IMR-90 (cell line): ENCODE data around the gene NTF3. TPM values are rescaled to one million over a fixed set of nuclear protein-coding genes. Genes with fewer than 3 reads are reported as not detected.

Experiments
- ATAC-seq: fragments of 200-7000 bp; cut with Tn5 transposase; 2 replicates; pipeline ENCODE4 v1.9.1; 2020; ENCODE audit warnings: low read depth, mild to moderate bottlenecking, moderate library complexity
- BruUV-seq: library from RNA; stranded (reverse); fragments of 400-500 nt; replicated peaks from 2 replicates; lab custom pipeline; 2021; lab: Mats Ljungman, UMichigan
- CTCF ChIA-PET: fragments of 300-600 bp; formaldehyde crosslinking; extraction: SDS; loops from one replicate; lab custom pipeline; 2021; ENCODE audit warnings: antibody characterized with exemption; lab: Yijun Ruan, JAX
- POLR2A ChIA-PET: fragments of 300-600 bp; sonication (Branson Sonifier 250); formaldehyde crosslinking; loops from one replicate; lab custom pipeline; 2022; ENCODE audit warnings: antibody characterized with exemption; ENCODE audit not compliant: unreplicated experiment; lab: Charles Lee
- DNase-seq: peaks from one replicate; pipeline ENCODE4 v3.0.0; 2013
- H2AFZ ChIP-seq: replicated peaks from 2 replicates; pipeline ENCODE3; 2013; ENCODE audit warnings: low read length, mild to moderate bottlenecking; ENCODE audit not compliant: poor library complexity
- H2AK5ac ChIP-seq: 2 replicates; pipeline ENCODE4 v1.6.1; 2013; ENCODE audit warnings: low read depth, low read length, inconsistent platforms
- H2AK9ac ChIP-seq: replicated peaks from 2 replicates; pipeline ENCODE3; 2013; ENCODE audit warnings: mild to moderate bottlenecking, low read depth, low read length, moderate library complexity; ENCODE audit not compliant: poor library complexity
- H2BK120ac ChIP-seq: 2 replicates; pipeline ENCODE4 v1.6.1; 2013; ENCODE audit warnings: low read depth, low read length, inconsistent platforms
- H2BK15ac ChIP-seq: 3 replicates; pipeline ENCODE4 v1.6.1; 2013; ENCODE audit warnings: low read depth, low read length, inconsistent platforms
- H2BK20ac ChIP-seq: 2 replicates; pipeline ENCODE4 v1.6.1; 2013; ENCODE audit warnings: low read depth, mild to moderate bottlenecking, inconsistent platforms, low read length, moderate library complexity
- H2BK5ac ChIP-seq: 2 replicates; pipeline ENCODE4 v1.6.1; 2013; ENCODE audit warnings: mild to moderate bottlenecking, low read depth, low read length, inconsistent platforms; ENCODE audit not compliant: poor library complexity, severe bottlenecking
- H3K14ac ChIP-seq: replicated peaks from 2 replicates; pipeline ENCODE4 v1.6.1; 2013; ENCODE audit warnings: low read depth, low read length, inconsistent platforms
- H3K18ac ChIP-seq: 2 replicates; pipeline ENCODE4 v1.6.1; 2013; ENCODE audit warnings: low read depth, low read length, control low read depth
- H3K23ac ChIP-seq: 2 replicates; pipeline ENCODE4 v1.6.1; 2013; ENCODE audit warnings: low read depth, low read length, inconsistent platforms
- H3K27ac ChIP-seq: 2 replicates; pipeline ENCODE4 v1.5.1; 2013; ENCODE audit warnings: mild to moderate bottlenecking, control low read depth, low read length; ENCODE audit not compliant: insufficient read depth
- H3K27me3 ChIP-seq: 2 replicates; pipeline ENCODE4 v1.6.1; 2013; ENCODE audit warnings: low read length; ENCODE audit not compliant: control insufficient read depth, insufficient read depth
- H3K36me3 ChIP-seq: 2 replicates; pipeline ENCODE4 v1.6.1; 2013; ENCODE audit warnings: low read length, mixed read lengths; ENCODE audit not compliant: control insufficient read depth, insufficient read depth
- H3K4ac ChIP-seq: 2 replicates; pipeline ENCODE4 v1.6.1; 2013; ENCODE audit warnings: low read depth, low read length, inconsistent platforms
- H3K4me1 ChIP-seq: 2 replicates; pipeline ENCODE4 v1.6.1; 2013; ENCODE audit warnings: low read length, mixed read lengths; ENCODE audit not compliant: control insufficient read depth, insufficient read depth
- H3K4me2 ChIP-seq: 2 replicates; pipeline ENCODE4 v1.6.1; 2013; ENCODE audit warnings: low read depth, mild to moderate bottlenecking, control low read depth, low read length, moderate library complexity
- H3K4me3 ChIP-seq: 2 replicates; pipeline ENCODE4 v1.5.1; 2013; ENCODE audit warnings: low read depth, mild to moderate bottlenecking, control low read depth, low read length, moderate library complexity; ENCODE audit not compliant: insufficient read depth
- H3K56ac ChIP-seq: 2 replicates; pipeline ENCODE4 v1.6.1; 2013; ENCODE audit warnings: low read length, inconsistent platforms; ENCODE audit not compliant: insufficient read depth; ENCODE audit errors: extremely low read depth
- H3K79me1 ChIP-seq, 2 experiments: 2 replicates each; pipeline ENCODE4 v1.6.1; 2013; ENCODE audit warnings: low read length in 2 of 2, inconsistent platforms in 1 of 2, low read depth in 1 of 2
- H3K9ac ChIP-seq: 2 replicates; pipeline ENCODE4 v1.6.1; 2013; ENCODE audit warnings: low read depth, low read length, control low read depth
- H3K9me1 ChIP-seq: 2 replicates; pipeline ENCODE4 v1.6.1; 2013; ENCODE audit warnings: low read length, inconsistent platforms; ENCODE audit not compliant: insufficient read depth
- H3K9me3 ChIP-seq: 2 replicates; pipeline ENCODE4 v1.6.1; 2013; ENCODE audit warnings: low read length; ENCODE audit not compliant: control insufficient read depth, insufficient read depth
- H4K20me1 ChIP-seq: 2 replicates; pipeline ENCODE4 v1.6.1; 2013; ENCODE audit warnings: low read length, inconsistent platforms; ENCODE audit not compliant: insufficient read depth
- H4K5ac ChIP-seq: 2 replicates; pipeline ENCODE4 v1.6.1; 2013; ENCODE audit warnings: mild to moderate bottlenecking, low read depth, low read length, control low read depth
- H4K8ac ChIP-seq, 2 experiments: 2 replicates each; pipeline ENCODE4 v1.6.1; 2013; ENCODE audit warnings: low read depth in 2 of 2, low read length in 2 of 2, control low read depth in 1 of 2, inconsistent platforms in 1 of 2
- H4K91ac ChIP-seq: 2 replicates; pipeline ENCODE4 v1.6.1; 2013; ENCODE audit warnings: low read depth, low read length, inconsistent platforms; ENCODE audit not compliant: insufficient read depth
- BHLHE40 ChIP-seq: fragments of 150-350 bp; IDR thresholded peaks from 2 replicates; pipeline ENCODE4 v1.6.1; 2016; ENCODE audit warnings: mild to moderate bottlenecking, low read depth, low read length
- CEBPB ChIP-seq: IDR thresholded peaks from 2 replicates; pipeline ENCODE4 v1.6.1; 2012; ENCODE audit warnings: low read depth, low read length, improper control_type of control experiment
- CHD1 ChIP-seq: IDR thresholded peaks from 2 replicates; pipeline ENCODE4 v1.6.1; 2012; ENCODE audit warnings: low read depth, low read length, improper control_type of control experiment
- CTCF ChIP-seq: conservative IDR thresholded peaks from 2 replicates; pipeline ENCODE4 v1.5.1; 2012; ENCODE audit warnings: mild to moderate bottlenecking, low read depth, low read length, improper control_type of control experiment
- ELK1 ChIP-seq: fragments of 150-350 bp; IDR thresholded peaks from 2 replicates; pipeline ENCODE4 v1.6.1; 2016; ENCODE audit warnings: low read depth, mild to moderate bottlenecking, low read length, moderate library complexity, borderline replicate concordance
- FOS ChIP-seq: fragments of 150-350 bp; IDR thresholded peaks from 2 replicates; pipeline ENCODE4 v1.6.1; 2016; ENCODE audit warnings: low read depth, low read length
- MAFK ChIP-seq: IDR thresholded peaks from 2 replicates; pipeline ENCODE4 v1.6.1; 2012; ENCODE audit warnings: low read depth, low read length, improper control_type of control experiment
- MAZ ChIP-seq: IDR thresholded peaks from 2 replicates; pipeline ENCODE4 v1.6.1; 2012; ENCODE audit warnings: low read depth, mild to moderate bottlenecking, low read length, improper control_type of control experiment, moderate library complexity, borderline replicate concordance
- MXI1 ChIP-seq: IDR thresholded peaks from 2 replicates; pipeline ENCODE4 v1.6.1; 2012; ENCODE audit warnings: low read depth, mild to moderate bottlenecking, low read length, moderate library complexity, borderline replicate concordance
- NFE2L2 ChIP-seq: fragments of 150-350 bp; IDR thresholded peaks from 2 replicates; pipeline ENCODE4 v1.6.1; 2016; ENCODE audit warnings: low read depth, mild to moderate bottlenecking, low read length
- POLR2A ChIP-seq: IDR thresholded peaks from 2 replicates; pipeline ENCODE4 v1.6.1; 2012; ENCODE audit warnings: mild to moderate bottlenecking, low read depth, low read length
- RAD21 ChIP-seq: IDR thresholded peaks from 2 replicates; pipeline ENCODE4 v1.6.1; 2012; ENCODE audit warnings: low read length, improper control_type of control experiment
- RCOR1 ChIP-seq: IDR thresholded peaks from 2 replicates; pipeline ENCODE4 v1.6.1; 2012; ENCODE audit warnings: mild to moderate bottlenecking, low read length, improper control_type of control experiment; ENCODE audit not compliant: insufficient replicate concordance
- RFX5 ChIP-seq: IDR thresholded peaks from 2 replicates; pipeline ENCODE4 v1.8.0; 2012; ENCODE audit warnings: low read depth, mild to moderate bottlenecking, low read length, moderate library complexity
- SMC3 ChIP-seq: fragments of 150-350 bp; IDR thresholded peaks from 2 replicates; pipeline ENCODE4 v1.6.1; 2016; ENCODE audit warnings: low read depth, mild to moderate bottlenecking, antibody characterized with exemption, low read length, moderate library complexity
- USF2 ChIP-seq: fragments of 150-350 bp; IDR thresholded peaks from 2 replicates; pipeline ENCODE4 v1.6.1; 2017; ENCODE audit warnings: mild to moderate bottlenecking, antibody characterized with exemption, low read length, low read depth
- WGBS, 2 experiments: methylation state at CpG; one replicate each; pipeline versions ENCODE4 v1.1.5 to v1.1.7; 2013; ENCODE audit warnings: missing lambda C conversion rate in 2 of 2; ENCODE audit not compliant: insufficient read length in 1 of 2; ENCODE audit errors: extremely low coverage in 2 of 2; 5-methylcytosine and 5-hydroxymethylcytosine counted together
- dilution Hi-C: fragments of 300-500 bp; cut with HindIII; formaldehyde crosslinking; loops from one replicate; pipeline ENCODE4 v1.14.3; 2018; ENCODE audit warnings: low sequenced_read_pairs; ENCODE audit not compliant: unreplicated experiment
- in situ Hi-C: fragments of 300-500 bp; cut with MboI; formaldehyde crosslinking; loops from 3 replicates; pipeline ENCODE4 v1.14.3; 2019; ENCODE audit warnings: low sequenced_read_pairs, inconsistent platforms, mixed read lengths
- intact Hi-C: fragments of 100-400 bp; cut with micrococcal nuclease; formaldehyde crosslinking; loops from 2 replicates; pipeline ENCODE4 v1.10.0; 2022
- polyA plus RNA-seq, 3 experiments: library from polyadenylated mRNA; depleted of rRNA; stranded (reverse); fragments of >200 nt; gene quantifications; 2 replicates each; pipeline ENCODE4 v1.2.3, GENCODE V29; 2012; ENCODE audit warnings: low replicate concordance in 1 of 3
- total RNA-seq: library from RNA; depleted of rRNA; stranded (reverse); fragments of >200 nt; gene quantifications from 2 replicates; pipeline ENCODE4 v1.2.3, GENCODE V29; 2012

NTF3 gene
- total and polyA plus RNA-seq, 2 of the 4 experiments (the other 2 are of a cell fraction) = 12.2 to 32.4 TPM

- intact Hi-C loops (no loop called here), in situ Hi-C loops (no loop called here), dilution Hi-C loops (no loop called here)
- H3K4me3 ChIP-seq = no peak overlapping the region
- H3K79me1 ChIP-seq = no peaks in the 10 kb centered on the region
- H3K27me3 ChIP-seq = peaks cover 27% of the 10 kb centered on the region
- no CpG with 5 or more reads among the region's 2 CpGs for WGBS, 2 experiments
- no TSS peak for BruUV-seq
- H3K56ac ChIP-seq = no peak overlapping the region
- no peak overlapping the region for H4K5ac ChIP-seq
- no peak overlapping the region for H2BK20ac ChIP-seq
- H4K91ac ChIP-seq = no peak overlapping the region
- no peak overlapping the region for H2AFZ ChIP-seq
- no peaks in the 10 kb centered on the region for H3K36me3 ChIP-seq
- no peak overlapping the region for H3K9ac ChIP-seq
- no peak overlapping the region for H3K4ac ChIP-seq
- H3K27ac ChIP-seq = no peak overlapping the region
- H3K14ac ChIP-seq = no peak overlapping the region
- TF ChIP-seq USF2 (no peak), RAD21 (no peak), MAZ (no peak), CHD1 (no peak), CTCF (no peak), CEBPB (no peak), MAFK (no peak), SMC3 (no peak), RCOR1 (no peak), FOS (no peak), RFX5 (no peak), NFE2L2 (no peak), POLR2A (no peak), ELK1 (no peak), MXI1 (no peak), BHLHE40 (no peak)
- ATAC-seq (no peak), DNase-seq (no peak)
- no peak overlapping the region for H3K23ac ChIP-seq
- H3K18ac ChIP-seq = no peak overlapping the region
- no peaks in the 10 kb centered on the region for H3K4me1 ChIP-seq
- no peak overlapping the region for H2BK120ac ChIP-seq
- no peak overlapping the region for H3K4me2 ChIP-seq
- ChIA-PET CTCF (no interaction called here), POLR2A (no interaction called here)
- no peak overlapping the region for H2BK15ac ChIP-seq
- no peaks in the 10 kb centered on the region for H3K9me3 ChIP-seq
- H2BK5ac ChIP-seq = no peak overlapping the region
- no peak overlapping the region for H4K8ac ChIP-seq
- H3K9me1 ChIP-seq = no peaks in the 10 kb centered on the region
- no peaks in the 10 kb centered on the region for H4K20me1 ChIP-seq
- H2AK9ac ChIP-seq = no peak overlapping the region
- no peak overlapping the region for H2AK5ac ChIP-seq
Measured at GRCh38 chr12:5399266-5399665, 32.6 kb upstream of the NTF3 start.
